NB4 (cell line): ENCODE measurements around the gene ZNF407.

Experiments used
- DNase-seq: peaks from one replicate; pipeline ENCODE4 v3.0.0; 2010; ENCODE audit warnings: low read depth
- H3K4me3 ChIP-seq: one replicate; pipeline ENCODE4 v1.5.1; 2011; ENCODE audit warnings: mild to moderate bottlenecking, low read depth, low read length, moderate library complexity
- CTCF ChIP-seq: IDR thresholded peaks from one replicate; pipeline ENCODE4 v1.5.1; 2012; ENCODE audit warnings: low read depth, low read length
- MAX ChIP-seq: IDR thresholded peaks from 2 replicates; pipeline ENCODE4 v1.6.1; 2011; ENCODE audit warnings: low read depth, low read length
- MYC ChIP-seq: IDR thresholded peaks from 2 replicates; pipeline ENCODE4 v1.6.1; 2011; ENCODE audit warnings: low read depth, low read length
- POLR2A ChIP-seq: IDR thresholded peaks from 2 replicates; pipeline ENCODE4 v1.6.1; 2011; ENCODE audit warnings: mild to moderate bottlenecking; ENCODE audit not compliant: insufficient read length; ENCODE audit errors: extremely low read depth

Gene ZNF407

GRCh38 chr18:74896390-74896991 lies 298.8 kb downstream of the ZNF407 start:
- peak; percentile 29 for DNase-seq
- no peak overlapping the region for H3K4me3 ChIP-seq
- no peak for TF ChIP-seq CTCF
- no peak for TF ChIP-seq POLR2A
- TF ChIP-seq MAX: no peak
- TF ChIP-seq MYC: no peak

GRCh38 chr18:74897971-74898657 lies 300.4 kb downstream of the ZNF407 start:
- DNase-seq: no peak
- TF ChIP-seq POLR2A (no peak), MAX (no peak), CTCF (no peak), MYC (no peak)
- no peak overlapping the region for H3K4me3 ChIP-seq

- no peak for TF ChIP-seq CTCF
- no peak for TF ChIP-seq MAX
- no peak for TF ChIP-seq POLR2A
- TF ChIP-seq MYC: no peak
- DNase-seq: peak; percentile 33
- H3K4me3 ChIP-seq: no peak overlapping the region
Measured at GRCh38 chr18:74898965-74899364, 301.3 kb downstream of the ZNF407 start.

GRCh38 chr18:74899554-74899953 lies 301.9 kb downstream of the ZNF407 start:
- DNase-seq: no peak

More at GRCh38 chr18:74899554-74899953, 301.9 kb downstream of the ZNF407 start:
- no peak overlapping the region for H3K4me3 ChIP-seq
- TF ChIP-seq CTCF (no peak), MAX (no peak), POLR2A (no peak), MYC (no peak)
